GM21737 (cell line): ENCODE data around the gene GPR162.
"Not testable (repeated sequence)": the region's sequence is repeated elsewhere in the genome, so short reads cannot be mapped to it uniquely, and the experiment has no call there.

Source experiments
- ATAC-seq: cut with Tn5 transposase; IDR thresholded peaks from one replicate; pipeline ENCODE4 v1.9.1; 2021; ENCODE audit warnings: mild to moderate bottlenecking, moderate library complexity; ENCODE audit not compliant: unreplicated experiment

GPR162 gene

GRCh38 chr12:6871052-6871957, 49.7 kb downstream of the GPR162 start:
- ATAC-seq = no peak

GRCh38 chr12:6872073-6873048, 50.7 kb downstream of the GPR162 start:
- peak; percentile 33 for ATAC-seq

DNA sequence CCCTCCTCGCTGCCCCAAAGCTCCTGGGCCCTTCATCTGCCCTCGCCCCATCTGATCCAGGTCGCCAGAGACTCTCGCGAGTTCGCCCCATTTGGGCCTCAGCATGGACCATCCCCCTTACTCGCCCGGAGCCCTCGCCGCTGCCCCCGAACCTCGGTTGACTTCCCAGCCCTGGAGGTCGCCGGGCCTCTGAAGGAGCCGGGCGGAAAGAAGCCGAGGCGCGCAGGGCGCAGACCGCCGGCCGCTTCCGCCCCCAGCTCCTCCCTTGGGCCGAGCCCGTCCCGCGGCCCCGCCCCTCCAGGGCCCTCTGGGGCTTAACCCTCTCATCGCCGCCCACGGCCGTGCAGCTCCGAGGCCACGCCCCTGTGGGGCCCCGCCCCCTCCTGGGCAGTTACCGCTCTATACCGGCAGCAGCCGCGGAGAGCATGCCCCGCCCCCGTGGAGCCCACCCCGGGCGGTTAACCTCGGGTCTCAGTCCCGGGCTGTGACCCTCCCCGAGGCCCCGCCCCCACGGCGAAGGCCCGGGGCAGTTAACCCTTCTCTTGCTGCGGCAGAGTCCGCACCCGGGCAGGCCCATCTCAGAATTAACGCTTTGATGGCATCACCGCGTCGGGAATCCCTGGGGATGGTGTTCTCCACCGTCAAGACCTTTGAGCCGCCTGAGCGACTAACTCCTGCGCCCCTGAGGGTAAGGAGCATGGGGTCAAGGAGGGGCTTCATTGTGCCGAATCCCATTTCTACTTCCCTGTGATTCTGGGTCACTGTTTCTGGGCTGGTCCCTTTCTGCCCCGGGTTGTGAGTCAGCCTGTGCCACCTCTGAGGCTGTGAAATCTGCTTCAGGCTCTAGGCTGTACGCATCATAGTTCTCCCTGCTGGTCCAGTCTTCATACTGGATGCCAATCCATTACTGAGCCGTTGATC, 51.7 kb downstream of the GPR162 start, which contains the start of gene SPSB2:
Gene SPSB2 (minus strand): TSS at position 210 of the 921 bp plus-strand sequence. CDS start 402 bp downstream, outside the sequence.
- peak; percentile 62 for ATAC-seq

GRCh38 chr12:6874015-6874368, 52.4 kb downstream of the GPR162 start:
- ATAC-seq = not testable (repeated sequence)
